IgD-negative memory B cell (primary cell): ENCODE measurements around the gene L1CAM. TPM values are rescaled to one million over a fixed set of nuclear protein-coding genes. Genes with fewer than 3 reads are reported as not detected.

Experiments
- H3K27ac Mint-ChIP-seq, 3 donors: one replicate each; pipeline ENCODE4 v1.8.0; 2020 to 2022; ENCODE audit warnings: mild to moderate bottlenecking in 3 of 3, mixed read lengths in 3 of 3, moderate library complexity in 1 of 3
- H3K27me3 Mint-ChIP-seq: one replicate; pipeline ENCODE4 v1.8.0; 2021; ENCODE audit warnings: mixed read lengths
- H3K36me3 Mint-ChIP-seq: one replicate; pipeline ENCODE4 v1.8.0; 2020; ENCODE audit warnings: mild to moderate bottlenecking, mixed read lengths
- H3K4me1 Mint-ChIP-seq, 3 donors: one replicate each; pipeline ENCODE4 v1.8.0; 2020 to 2022; ENCODE audit warnings: mixed read lengths in 3 of 3, mild to moderate bottlenecking in 1 of 3
- H3K4me3 Mint-ChIP-seq, 4 donors: one replicate each; pipeline ENCODE4 v1.8.0; 2020 to 2022; ENCODE audit warnings: mild to moderate bottlenecking in 4 of 4, mixed read lengths in 4 of 4, moderate library complexity in 3 of 4
- H3K9me3 Mint-ChIP-seq, 3 donors: one replicate each; pipeline ENCODE4 v1.8.0; 2020 to 2021; ENCODE audit warnings: mixed read lengths in 3 of 3, mild to moderate bottlenecking in 1 of 3
- polyA plus RNA-seq: library from polyadenylated mRNA; unstranded; fragments of 300-500 nt; fragmentation: Illumina TruSeq; gene quantifications from one replicate; pipeline ENCODE4 v1.2.3, GENCODE V29; 2021

L1CAM gene
- polyA plus RNA-seq, 1 donor from 2014 or later, result 1.8 TPM

DNA sequence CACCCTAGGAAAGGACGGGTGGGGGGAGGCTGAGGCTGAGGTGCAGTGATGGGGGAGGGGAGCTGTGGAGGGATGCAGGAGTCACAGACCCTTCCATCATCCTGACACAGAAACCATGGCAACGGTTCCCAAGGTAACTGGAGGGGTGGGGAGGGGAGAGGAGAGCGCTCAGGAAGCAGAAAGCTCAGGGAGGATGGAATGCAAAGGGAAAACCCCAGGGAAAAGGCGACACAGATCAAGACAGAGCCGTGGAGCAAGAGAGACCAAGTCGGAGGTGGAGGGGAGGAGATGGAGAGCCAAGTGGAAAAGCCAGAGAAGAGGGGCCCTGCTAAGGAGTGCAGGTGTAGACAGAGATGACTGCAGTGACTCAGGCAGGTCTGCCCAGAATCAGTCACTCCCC lies 14.5 kb downstream of the L1CAM start:
- no peak overlapping the region for H3K27ac Mint-ChIP-seq

DNA sequence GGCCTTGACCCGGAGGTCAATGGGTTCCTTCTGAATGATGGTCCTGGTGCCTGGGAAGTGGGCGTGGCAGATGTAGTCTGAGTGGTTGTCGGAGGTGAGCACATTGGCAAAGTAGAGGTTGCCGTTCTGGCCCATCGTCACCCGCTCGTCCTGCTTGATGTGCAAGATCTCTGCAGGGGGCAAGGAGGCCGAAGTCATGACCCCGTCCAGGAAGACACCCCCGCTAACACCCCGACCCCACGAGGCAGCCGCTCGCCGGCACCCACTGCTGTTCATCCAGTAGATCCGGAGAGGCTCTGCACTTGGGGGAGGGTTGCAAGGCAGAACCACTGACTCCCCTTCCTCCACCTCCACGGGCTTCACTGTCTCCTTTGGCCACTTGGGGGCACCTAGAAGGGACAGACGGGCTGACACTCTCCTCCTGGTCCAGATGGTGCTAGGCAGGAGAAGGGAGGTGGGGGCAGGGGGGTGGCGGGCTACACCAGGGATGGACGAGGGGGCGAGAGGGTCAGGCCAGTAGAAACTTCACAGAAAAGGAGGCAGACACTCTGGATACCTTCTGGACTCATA lies 15.1 kb downstream of the L1CAM start:
- Mint-ChIP-seq H3K4me1 (no peaks in the 10 kb centered on the region), H3K27ac (no peak overlapping the region), H3K36me3 (peaks cover 3% of the 10 kb centered on the region), H3K27me3 (peaks cover 12% of the 10 kb centered on the region), H3K4me3 (no peak overlapping the region), H3K9me3 (no peaks in the 10 kb centered on the region)

More for the DNA sequence above, 14.5 kb downstream of the L1CAM start:
- Mint-ChIP-seq H3K9me3 (peaks cover 0 to 3% (median 0%) of the 10 kb centered on the region in 3 donors), H3K4me3 (no peak overlapping the region), H3K27me3 (peaks cover 11% of the 10 kb centered on the region), H3K36me3 (peaks cover 3% of the 10 kb centered on the region), H3K4me1 (no peaks in the 10 kb centered on the region)

- Mint-ChIP-seq H3K4me1 (no peaks in the 10 kb centered on the region), H3K9me3 (no peaks in the 10 kb centered on the region), H3K27me3 (peaks cover 14% of the 10 kb centered on the region), H3K36me3 (peaks cover 3% of the 10 kb centered on the region), H3K27ac (no peak overlapping the region), H3K4me3 (no peak overlapping the region)
These were observed 15.7 kb downstream of the L1CAM start for GRCh38 chrX:153870288-153870690.

DNA sequence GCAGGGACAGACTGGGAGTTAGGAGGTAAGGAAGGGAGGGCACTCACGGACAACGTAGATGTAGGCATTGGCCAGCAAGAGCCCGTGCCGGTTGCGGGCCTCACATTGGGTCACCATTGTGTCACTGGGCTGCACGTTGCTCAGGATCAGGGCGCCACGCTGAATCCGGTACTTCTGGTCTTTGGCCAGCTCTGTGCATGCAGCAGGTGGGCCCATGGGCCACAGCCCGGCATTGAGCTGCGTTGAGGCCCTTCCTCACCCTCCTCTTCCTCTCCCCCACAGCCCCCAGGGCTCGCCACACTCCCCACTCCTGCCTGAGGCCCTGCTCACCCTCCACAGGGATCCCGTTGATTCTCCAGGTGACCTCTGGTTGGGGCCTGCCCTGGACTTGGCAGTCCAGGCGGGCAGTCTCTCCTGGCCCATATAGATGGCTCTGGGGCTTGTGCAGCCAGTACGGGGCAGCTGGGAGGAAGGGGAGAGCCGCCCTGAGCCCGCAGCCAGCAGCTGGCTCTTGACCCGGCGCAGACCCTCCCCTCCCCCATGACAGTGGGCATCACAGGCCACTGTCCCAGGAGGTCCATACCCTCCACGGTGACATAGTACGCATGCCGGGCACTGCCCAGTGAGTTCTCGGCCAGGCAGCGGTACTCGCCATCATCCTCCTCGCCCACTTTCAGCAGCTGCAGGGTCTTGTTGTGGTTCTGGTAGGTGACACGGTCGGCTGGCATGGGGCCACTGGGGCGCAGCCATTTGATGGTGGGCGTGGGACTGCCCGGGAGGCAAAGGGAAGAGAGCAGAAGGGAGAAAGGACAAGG lies 16.3 kb downstream of the L1CAM start:
- H3K36me3 Mint-ChIP-seq, result peaks cover 2% of the 10 kb centered on the region
- H3K27me3 Mint-ChIP-seq, result peaks cover 14% of the 10 kb centered on the region
- H3K4me3 Mint-ChIP-seq, result no peak overlapping the region
- no peaks in the 10 kb centered on the region for H3K9me3 Mint-ChIP-seq
- H3K27ac Mint-ChIP-seq, result no peak overlapping the region
- H3K4me1 Mint-ChIP-seq, result no peaks in the 10 kb centered on the region

DNA sequence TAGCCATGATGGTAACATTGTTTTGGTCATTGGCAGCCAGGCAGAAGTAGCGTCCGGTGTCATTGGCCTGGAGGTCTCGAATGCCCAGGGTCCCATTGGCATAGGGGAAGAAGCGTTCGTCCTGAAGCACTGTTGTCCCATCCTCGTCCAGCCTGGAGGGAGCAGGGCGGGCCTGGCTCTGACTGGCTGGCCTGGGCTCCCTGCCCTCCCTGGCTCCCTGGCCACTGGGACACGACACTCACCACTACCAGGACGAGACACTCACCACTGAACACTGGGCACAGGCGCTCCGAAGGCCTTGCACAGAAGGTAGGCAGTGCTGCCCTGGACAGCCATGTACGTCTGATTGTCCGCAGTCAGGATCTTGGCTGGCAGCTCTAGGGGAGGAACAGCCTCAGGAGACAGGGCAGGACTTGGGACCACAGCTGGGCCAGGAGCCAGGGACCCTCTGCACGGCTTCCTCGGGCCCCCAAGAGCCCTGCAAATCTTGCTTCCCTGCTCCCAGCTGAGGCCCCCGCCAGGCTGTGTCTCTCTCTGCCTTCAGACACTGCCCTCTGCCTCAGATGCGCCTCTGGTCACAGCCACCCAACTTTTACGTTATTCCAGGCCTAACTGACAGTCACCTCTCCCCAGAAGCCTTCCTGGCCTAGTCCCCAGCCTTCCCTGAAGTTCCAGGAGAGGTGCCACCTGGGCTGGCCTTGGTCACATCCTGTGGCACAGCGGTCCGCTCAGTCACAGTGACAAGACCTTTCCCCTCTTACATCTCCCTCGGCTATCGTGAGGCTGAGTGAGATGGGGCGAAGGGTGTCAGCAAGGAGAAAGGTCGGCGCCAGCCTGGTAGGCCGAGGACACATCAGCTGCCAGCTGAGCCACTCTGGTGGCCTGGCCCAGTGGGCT lies 17.1 kb downstream of the L1CAM start:
- no peaks in the 10 kb centered on the region for H3K9me3 Mint-ChIP-seq
- no peaks in the 10 kb centered on the region for H3K4me1 Mint-ChIP-seq
- H3K36me3 Mint-ChIP-seq, result peaks cover 1% of the 10 kb centered on the region
- no peak overlapping the region for H3K27ac Mint-ChIP-seq
- H3K27me3 Mint-ChIP-seq, result peaks cover 14% of the 10 kb centered on the region
- H3K4me3 Mint-ChIP-seq, result no peak overlapping the region

DNA sequence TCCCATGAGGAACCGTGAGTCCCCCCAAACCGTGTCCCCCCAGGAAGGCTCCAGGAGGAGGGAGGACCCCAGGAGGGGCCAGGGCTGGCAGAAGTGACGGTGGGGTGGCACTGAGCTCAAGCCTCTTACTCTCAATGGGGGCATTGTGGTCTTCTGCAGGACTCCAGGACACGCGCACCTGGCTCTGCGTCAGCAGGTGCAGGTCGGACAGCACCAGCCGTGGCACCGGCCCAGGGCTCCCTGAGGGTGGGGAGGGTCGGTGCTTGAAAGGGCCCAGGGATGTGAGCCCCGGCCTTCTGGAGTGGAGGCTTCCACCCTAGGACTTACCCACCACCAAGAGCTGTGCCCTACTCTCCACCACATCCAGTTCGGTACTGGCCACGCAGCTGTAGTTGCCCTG lies 18.3 kb downstream of the L1CAM start:
- H3K9me3 Mint-ChIP-seq, result no peaks in the 10 kb centered on the region
- H3K4me3 Mint-ChIP-seq, result no peak overlapping the region
- peaks cover 1% of the 10 kb centered on the region for H3K36me3 Mint-ChIP-seq

DNA sequence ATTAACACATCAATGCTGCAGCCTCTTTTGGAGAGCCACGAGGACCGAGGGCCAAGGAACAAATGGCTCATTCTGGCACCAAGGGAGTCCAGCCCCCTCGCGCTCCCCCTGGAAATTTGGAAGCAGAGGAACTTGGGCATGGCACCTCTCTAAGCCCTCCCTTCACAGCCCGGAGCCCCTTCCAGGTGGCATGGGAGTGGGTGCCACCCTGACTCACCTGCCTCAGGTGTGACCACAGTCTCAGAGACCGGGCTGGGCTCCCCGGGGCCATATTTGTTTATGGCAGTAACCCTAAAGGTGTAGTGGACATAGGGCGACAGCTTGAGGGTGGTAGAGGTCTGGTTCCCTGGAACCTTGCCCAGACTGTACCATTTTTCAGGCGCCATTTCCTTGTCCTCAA lies 18.8 kb downstream of the L1CAM start:
- Mint-ChIP-seq H3K27me3 (peaks cover 11% of the 10 kb centered on the region), H3K4me3 (no peak overlapping the region), H3K9me3 (no peaks in the 10 kb centered on the region), H3K36me3 (peaks cover 1% of the 10 kb centered on the region), H3K27ac (no peak overlapping the region), H3K4me1 (no peaks in the 10 kb centered on the region)

More for the DNA sequence above, 18.3 kb downstream of the L1CAM start:
- Mint-ChIP-seq H3K27ac (no peak overlapping the region), H3K4me1 (no peaks in the 10 kb centered on the region), H3K27me3 (peaks cover 11% of the 10 kb centered on the region)

DNA sequence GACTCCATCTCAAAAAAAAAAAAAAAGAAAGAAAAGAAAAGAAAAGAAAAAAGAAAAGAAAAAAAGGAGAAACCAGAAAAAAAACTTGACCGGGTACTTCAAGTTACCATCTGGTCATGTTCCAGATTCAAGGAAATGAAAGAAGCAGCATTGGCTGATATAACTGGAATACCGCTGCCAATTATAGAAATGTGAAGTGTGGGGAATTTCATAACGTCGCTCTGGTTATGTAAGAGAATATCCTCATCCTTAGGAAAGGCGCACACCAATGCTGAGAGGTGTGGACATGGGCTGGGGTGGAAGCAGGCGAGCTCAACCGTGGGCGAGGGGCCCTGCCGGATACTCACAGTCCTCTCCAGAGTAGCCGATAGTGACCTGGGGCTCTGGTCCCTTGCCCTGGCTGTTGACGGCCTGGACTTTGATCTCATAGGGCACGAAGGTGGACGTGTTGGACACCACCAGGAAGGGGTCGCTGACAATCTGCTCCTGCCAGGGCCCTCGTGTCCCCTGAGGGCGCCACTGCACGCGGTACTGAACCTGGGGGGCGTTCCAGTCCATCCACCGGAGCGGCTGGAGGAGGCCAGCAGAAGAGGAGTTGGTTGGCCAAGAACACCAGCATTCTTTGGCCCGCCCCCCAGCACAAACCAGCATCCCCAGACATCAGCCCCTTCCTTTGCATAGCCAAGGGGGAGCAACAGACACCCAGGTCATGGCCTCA lies 19.5 kb downstream of the L1CAM start:
- Mint-ChIP-seq H3K27ac (no peak overlapping the region), H3K27me3 (peaks cover 11% of the 10 kb centered on the region), H3K9me3 (no peaks in the 10 kb centered on the region), H3K4me1 (peaks cover 0 to under 1% (median 0%) of the 10 kb centered on the region in 3 donors), H3K4me3 (peak overlapping the region in 1 of 4 donors; percentile 21), H3K36me3 (peaks cover 1% of the 10 kb centered on the region)

- H3K27ac Mint-ChIP-seq, result no peak overlapping the region
- H3K27me3 Mint-ChIP-seq, result peaks cover 10% of the 10 kb centered on the region
- no peaks in the 10 kb centered on the region for H3K9me3 Mint-ChIP-seq
- H3K36me3 Mint-ChIP-seq, result no peaks in the 10 kb centered on the region
- no peak overlapping the region for H3K4me3 Mint-ChIP-seq
- peaks cover 0 to 8% (median 0%) of the 10 kb centered on the region in 3 donors for H3K4me1 Mint-ChIP-seq
These were observed 20.3 kb downstream of the L1CAM start for GRCh38 chrX:153865685-153866084.

GRCh38 chrX:153865321-153865580 lies 20.7 kb downstream of the L1CAM start:
- Mint-ChIP-seq H3K27ac (no peak overlapping the region), H3K27me3 (peaks cover 7% of the 10 kb centered on the region), H3K4me3 (no peak overlapping the region), H3K4me1 (peaks cover 0 to 9% (median 0%) of the 10 kb centered on the region in 3 donors), H3K36me3 (no peaks in the 10 kb centered on the region), H3K9me3 (no peaks in the 10 kb centered on the region)

GRCh38 chrX:153864561-153865320 lies 21.2 kb downstream of the L1CAM start:
- no peak overlapping the region for H3K27ac Mint-ChIP-seq
- peaks cover 0 to 9% (median 0%) of the 10 kb centered on the region in 3 donors for H3K4me1 Mint-ChIP-seq
- no peak overlapping the region for H3K4me3 Mint-ChIP-seq
- no peaks in the 10 kb centered on the region for H3K36me3 Mint-ChIP-seq
- H3K9me3 Mint-ChIP-seq, result no peaks in the 10 kb centered on the region
- peaks cover 5% of the 10 kb centered on the region for H3K27me3 Mint-ChIP-seq

- no peaks in the 10 kb centered on the region for H3K9me3 Mint-ChIP-seq
- H3K4me1 Mint-ChIP-seq, result peaks cover 0 to 11% (median 0%) of the 10 kb centered on the region in 3 donors
These were observed 21.9 kb downstream of the L1CAM start for GRCh38 chrX:153864101-153864500.

DNA sequence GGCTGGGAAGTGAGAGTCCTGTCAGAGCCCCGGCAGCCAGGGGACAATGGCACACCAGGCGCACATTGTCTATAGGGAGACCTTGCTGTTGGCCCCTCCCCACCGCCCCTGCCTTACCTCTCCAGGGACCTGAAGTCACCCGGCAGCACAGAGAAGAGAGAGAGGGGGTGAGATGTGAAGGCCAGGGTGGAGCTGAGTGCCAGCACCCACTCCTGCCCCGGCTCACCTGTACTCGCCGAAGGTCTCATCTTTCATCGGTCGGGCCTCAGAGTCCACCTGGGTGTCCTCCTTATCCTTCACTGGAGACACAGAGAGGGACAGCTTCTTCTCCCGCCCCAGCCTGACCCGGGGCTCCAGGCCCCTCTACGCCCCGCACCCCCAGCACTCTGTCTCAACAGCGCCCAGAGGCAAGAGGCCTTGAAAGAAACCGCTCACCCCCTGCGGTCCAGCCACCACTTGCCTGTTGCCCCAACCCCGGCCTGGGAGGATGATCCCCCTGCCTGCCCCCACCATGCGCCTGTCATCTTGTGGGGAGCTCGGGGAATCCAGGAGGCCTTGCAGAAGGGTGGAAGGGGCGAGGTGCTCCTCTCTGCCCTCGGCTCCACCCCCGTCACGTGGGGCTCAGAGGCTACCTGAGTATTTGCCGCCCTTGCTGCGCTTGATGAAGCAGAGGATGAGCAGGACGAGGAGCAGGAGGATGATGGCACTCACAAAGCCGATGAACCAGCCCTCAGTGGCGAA lies 22.6 kb downstream of the L1CAM start:
- no peak overlapping the region for H3K27ac Mint-ChIP-seq
- peaks cover 5% of the 10 kb centered on the region for H3K27me3 Mint-ChIP-seq
- no peaks in the 10 kb centered on the region for H3K9me3 Mint-ChIP-seq
- no peaks in the 10 kb centered on the region for H3K36me3 Mint-ChIP-seq
- H3K4me1 Mint-ChIP-seq, result peaks cover 0 to 11% (median 0%) of the 10 kb centered on the region in 3 donors
- H3K4me3 Mint-ChIP-seq, result no peak overlapping the region

More at GRCh38 chrX:153864101-153864500, 21.9 kb downstream of the L1CAM start:
- Mint-ChIP-seq H3K27me3 (peaks cover 5% of the 10 kb centered on the region), H3K36me3 (no peaks in the 10 kb centered on the region), H3K27ac (no peak overlapping the region), H3K4me3 (no peak overlapping the region)
